NB4 (cell line): ENCODE data around the gene TMOD1.
"Not testable (repeated sequence)": the region's sequence is repeated elsewhere in the genome, so short reads cannot be mapped to it uniquely, and the experiment has no call there.

ENCODE experiments used
- DNase-seq: peaks from one replicate; pipeline ENCODE4 v3.0.0; 2010; ENCODE audit warnings: low read depth
- H3K4me3 ChIP-seq: one replicate; pipeline ENCODE4 v1.5.1; 2011; ENCODE audit warnings: mild to moderate bottlenecking, low read depth, low read length, moderate library complexity
- CTCF ChIP-seq: IDR thresholded peaks from one replicate; pipeline ENCODE4 v1.5.1; 2012; ENCODE audit warnings: low read depth, low read length
- MYC ChIP-seq: IDR thresholded peaks from 2 replicates; pipeline ENCODE4 v1.6.1; 2011; ENCODE audit warnings: low read depth, low read length
- POLR2A ChIP-seq: IDR thresholded peaks from 2 replicates; pipeline ENCODE4 v1.6.1; 2011; ENCODE audit warnings: mild to moderate bottlenecking; ENCODE audit not compliant: insufficient read length; ENCODE audit errors: extremely low read depth
- TF ChIP-seq, protein P1 (sequence below): IDR thresholded peaks from 2 replicates; pipeline ENCODE4 v1.6.1; 2011; ENCODE audit warnings: low read depth, low read length

The TMOD1 gene

GRCh38 chr9:97600531-97601227 is 99.2 kb downstream of the TMOD1 start:
- DNase-seq, result no peak
- no peak for TF ChIP-seq CTCF
- TF ChIP-seq, protein P1, sequence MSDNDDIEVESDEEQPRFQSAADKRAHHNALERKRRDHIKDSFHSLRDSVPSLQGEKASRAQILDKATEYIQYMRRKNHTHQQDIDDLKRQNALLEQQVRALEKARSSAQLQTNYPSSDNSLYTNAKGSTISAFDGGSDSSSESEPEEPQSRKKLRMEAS, result no peak
- no peak for TF ChIP-seq POLR2A
- TF ChIP-seq MYC, result no peak
- H3K4me3 ChIP-seq, result no peak overlapping the region

DNA sequence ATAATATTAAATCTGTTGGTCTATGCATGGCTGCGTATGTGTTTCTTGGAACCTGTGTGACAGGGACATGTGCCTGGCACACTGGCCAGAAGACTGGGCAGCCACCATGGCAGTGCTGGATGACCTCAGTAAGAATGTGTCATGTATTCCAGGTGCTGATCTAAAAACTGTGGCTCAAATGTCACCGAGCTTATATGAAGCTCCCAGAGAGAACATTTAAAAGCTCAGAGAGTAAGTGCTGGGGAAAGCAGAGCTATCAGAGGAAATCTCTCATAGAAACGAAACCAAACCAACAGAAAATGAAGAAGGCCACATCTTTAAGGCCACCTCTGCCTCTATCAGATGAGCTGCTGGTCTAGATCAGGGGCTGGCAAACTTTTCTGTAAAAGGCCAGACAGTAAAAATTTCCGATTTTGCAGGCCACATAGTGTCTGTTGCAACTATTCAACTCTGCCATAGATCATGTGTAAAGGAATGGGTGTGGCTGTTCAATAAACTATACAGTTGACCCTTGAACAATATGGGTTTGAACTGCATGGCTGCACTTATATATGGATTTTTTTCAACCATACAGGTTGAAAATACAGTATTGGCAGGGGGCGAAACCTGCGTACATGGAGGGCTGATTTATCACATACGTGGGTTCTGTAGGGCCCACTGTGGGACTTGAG is 99.9 kb downstream of the TMOD1 start:
- TF ChIP-seq POLR2A (no peak), CTCF (no peak), MYC (no peak)
- TF ChIP-seq, protein P1, result no peak
- DNase-seq, result no peak
- no peak overlapping the region for H3K4me3 ChIP-seq

GRCh38 chr9:97602430-97602829 is 101.0 kb downstream of the TMOD1 start:
- TF ChIP-seq, protein P1, result no peak
- no peak for TF ChIP-seq MYC
- TF ChIP-seq POLR2A, result no peak

DNA sequence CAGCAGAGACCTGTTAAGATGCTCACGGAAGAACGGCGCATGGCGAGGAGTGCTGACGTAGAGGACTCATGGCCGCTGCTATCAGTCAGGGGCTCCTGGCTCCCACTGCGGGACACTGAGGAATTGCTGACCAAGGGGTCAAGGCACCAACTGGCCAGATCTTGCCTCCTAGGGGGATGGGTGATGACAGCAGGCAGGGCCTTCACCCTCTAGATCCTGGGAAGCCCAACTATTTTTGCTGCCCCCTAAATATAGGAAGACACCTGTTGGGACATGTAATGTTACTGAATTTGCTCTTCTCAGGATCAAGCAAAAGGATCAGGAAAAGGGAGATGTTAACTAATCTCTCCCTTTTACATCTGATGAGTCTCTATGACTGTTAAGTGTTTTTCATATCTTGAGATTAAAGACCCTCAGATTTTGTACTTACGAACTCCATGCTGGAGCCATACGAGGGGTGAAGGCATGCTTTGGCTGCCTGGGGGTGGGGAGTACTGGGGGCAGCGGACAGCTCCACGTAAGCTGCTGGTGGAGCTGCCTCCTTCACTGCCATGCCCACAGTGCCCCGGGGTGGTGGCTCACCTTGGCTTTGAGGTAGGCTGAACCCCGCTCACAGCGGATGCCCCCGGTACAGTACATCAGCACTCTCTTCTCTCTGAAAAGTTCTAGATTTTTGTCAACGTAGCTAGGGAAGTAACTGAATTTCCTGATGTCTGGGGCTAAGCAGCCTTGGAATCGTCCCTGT is 103.6 kb downstream of the TMOD1 start:
- TF ChIP-seq POLR2A (no peak), MYC (no peak), CTCF (no peak)
- TF ChIP-seq, protein P1, result no peak
- DNase-seq, result no peak
- H3K4me3 ChIP-seq, result no peak overlapping the region

More at GRCh38 chr9:97602430-97602829, 101.0 kb downstream of the TMOD1 start:
- DNase-seq, result no peak
- no peak overlapping the region for H3K4me3 ChIP-seq

DNA sequence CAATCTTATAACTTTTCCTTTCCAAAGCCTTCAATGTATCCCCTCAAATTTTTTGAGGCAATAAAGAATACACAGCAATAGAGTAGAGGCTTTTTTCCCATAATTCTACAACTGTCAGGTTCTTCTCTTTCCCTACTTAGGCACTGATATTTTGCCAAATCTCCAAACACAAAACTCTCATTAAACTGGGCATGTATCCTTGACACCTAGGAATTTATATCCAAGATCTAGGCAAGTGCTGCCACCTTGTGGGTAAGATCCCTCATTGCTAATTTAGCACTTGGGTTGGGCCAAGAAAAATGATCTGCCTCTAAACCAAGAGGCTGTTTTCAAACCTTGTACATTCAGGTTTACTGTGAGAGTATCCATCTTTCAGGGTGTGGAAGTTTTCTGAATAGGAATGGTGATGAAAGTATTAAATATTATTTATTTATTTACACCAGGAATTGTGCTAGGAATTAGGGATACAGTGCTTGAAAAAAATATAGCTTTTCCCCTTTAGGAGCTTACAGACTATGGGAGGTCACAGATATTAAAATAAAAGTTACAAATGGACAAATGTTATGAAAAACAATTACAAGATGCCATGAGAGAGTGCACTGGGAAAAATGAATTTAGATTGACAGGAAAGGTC is 114.1 kb downstream of the TMOD1 start:
- TF ChIP-seq CTCF (peak; percentile 68), POLR2A (no peak)
- DNase-seq, result peak; percentile 67
- no peak overlapping the region for H3K4me3 ChIP-seq

GRCh38 chr9:97617939-97618416 is 116.5 kb downstream of the TMOD1 start:
- no peak for TF ChIP-seq CTCF
- no peak for TF ChIP-seq POLR2A
- no peak for TF ChIP-seq MYC
- TF ChIP-seq, protein P1, result no peak
- H3K4me3 ChIP-seq, result no peak overlapping the region
- no peak for DNase-seq

- not testable (repeated sequence) for H3K4me3 ChIP-seq, DNase-seq
These were observed 118.6 kb downstream of the TMOD1 start for GRCh38 chr9:97620063-97620462.

DNA sequence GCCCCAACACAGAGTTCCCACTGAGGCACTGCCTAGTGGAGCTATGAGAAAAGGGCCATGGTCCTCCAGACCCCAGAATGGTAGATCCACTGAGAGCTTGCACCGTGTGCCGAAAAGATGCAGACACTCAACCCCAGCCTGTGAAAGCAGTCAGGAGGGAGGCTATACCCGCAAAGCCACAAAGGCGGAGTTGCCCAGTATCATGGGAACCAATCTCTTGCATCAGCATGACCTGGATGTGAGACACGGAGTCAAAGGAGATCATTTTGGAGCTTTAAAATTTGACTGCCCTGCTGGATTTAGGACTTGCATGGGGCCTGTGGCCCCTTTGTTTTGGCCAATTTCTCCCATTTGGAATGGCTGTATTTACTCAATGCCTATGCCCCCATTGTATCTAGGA is 121.0 kb downstream of the TMOD1 start:
- not testable (repeated sequence) for DNase-seq, H3K4me3 ChIP-seq
